Liver (tissue), 3 donors: ENCODE measurements around the gene C6orf163.

ENCODE experiments used
- CTCF ChIP-seq: fragments of 150-350 bp; IDR thresholded peaks from 2 replicates; pipeline ENCODE4 v1.5.1; 2017; ENCODE audit warnings: improper control_type of control experiment, low read depth, low read length; ENCODE audit not compliant: missing input control
- JUND ChIP-seq, 2 donors: IDR thresholded peaks; 2 replicates each; pipeline ENCODE4 v1.6.1; 2016; ENCODE audit warnings: antibody characterized with exemption in 2 of 2
- donor health status: healthy.
- donor health status: healthy.

- TF ChIP-seq CTCF (no peak), JUND (IDR thresholded peaks at IDR 0.05) (no peak)
Measured at GRCh38 chr6:87375315-87375714, 30.7 kb downstream of the C6orf163 start.
